Transverse colon (tissue), 4 donors: ENCODE data around the gene TGM1.

Source experiments
- CTCF ChIP-seq, 5 experiments: fragments of 200-600 bp in 3 of 5; fragments of 450-650 bp in 2 of 5; sonication (generic) in 3 of 5; IDR thresholded peaks; 1 replicate in 2 of 5; 2 replicates in 3 of 5; pipeline ENCODE4 v1.5.1; 2016 to 2017; ENCODE audit warnings: antibody characterized with exemption in 5 of 5, inconsistent platforms in 3 of 5, mild to moderate bottlenecking in 2 of 5, moderate library complexity in 1 of 5
- EP300 ChIP-seq: sonication (generic); formaldehyde crosslinking; IDR thresholded peaks from one replicate; pipeline ENCODE4 v1.6.1; 2017; ENCODE audit warnings: antibody characterized with exemption, low read depth
- POLR2AphosphoS5 ChIP-seq, 3 donors: sonication (generic); formaldehyde crosslinking; IDR thresholded peaks; one replicate each; pipeline ENCODE4 v1.6.1; 2016; ENCODE audit warnings: antibody characterized with exemption in 3 of 3

- TF ChIP-seq EP300 (no peak), CTCF (IDR thresholded peaks at IDR 0.05) (no peak), POLR2AphosphoS5 (IDR thresholded peaks at IDR 0.05) (no peak)
These were observed at the start of gene TGM1 for GRCh38 chr14:24262821-24263733.
